GM18873 (cell line): ENCODE data around the gene MIS18A.

Source experiments
- ATAC-seq: cut with Tn5 transposase; IDR thresholded peaks from one replicate; pipeline ENCODE4 v1.9.1; 2021; ENCODE audit warnings: mild to moderate bottlenecking, moderate library complexity, moderate number of reproducible peaks; ENCODE audit not compliant: unreplicated experiment, low FRiP score

Gene MIS18A

DNA sequence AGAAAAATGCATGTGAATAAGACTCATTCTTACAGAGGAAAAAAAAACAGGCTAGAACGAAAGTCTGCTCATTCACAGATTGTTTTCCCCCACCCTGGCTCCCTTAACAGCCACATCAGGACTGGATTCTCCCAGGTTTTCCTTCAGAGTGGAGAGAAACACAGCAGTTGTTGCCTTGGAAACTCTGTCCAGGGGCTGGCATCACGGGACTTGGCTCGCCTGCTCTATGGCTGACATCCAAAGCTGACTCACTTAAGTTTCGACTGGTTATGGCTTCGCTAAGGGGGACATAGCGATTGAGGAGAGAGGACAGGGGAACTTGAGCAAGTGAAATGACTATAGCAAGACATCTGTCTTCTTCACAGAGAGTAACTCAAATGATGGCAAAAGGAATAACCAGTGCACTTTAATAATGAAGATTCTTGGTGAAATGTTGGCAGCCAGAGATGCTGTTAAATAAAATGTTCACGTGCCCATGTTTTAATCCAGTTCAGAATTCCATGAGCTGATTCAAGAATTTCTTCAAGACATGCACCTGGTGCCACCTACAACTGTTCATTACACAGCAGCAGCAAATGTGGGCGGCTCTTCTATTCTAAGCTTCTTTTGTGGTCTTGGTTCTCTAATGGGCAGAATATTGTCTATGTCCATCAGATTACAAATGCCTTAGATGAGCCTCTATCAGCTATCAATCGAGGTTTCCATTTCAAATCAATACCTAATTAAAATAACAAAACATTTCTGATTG, 21.8 kb downstream of the MIS18A start:
- ATAC-seq, result no peak

DNA sequence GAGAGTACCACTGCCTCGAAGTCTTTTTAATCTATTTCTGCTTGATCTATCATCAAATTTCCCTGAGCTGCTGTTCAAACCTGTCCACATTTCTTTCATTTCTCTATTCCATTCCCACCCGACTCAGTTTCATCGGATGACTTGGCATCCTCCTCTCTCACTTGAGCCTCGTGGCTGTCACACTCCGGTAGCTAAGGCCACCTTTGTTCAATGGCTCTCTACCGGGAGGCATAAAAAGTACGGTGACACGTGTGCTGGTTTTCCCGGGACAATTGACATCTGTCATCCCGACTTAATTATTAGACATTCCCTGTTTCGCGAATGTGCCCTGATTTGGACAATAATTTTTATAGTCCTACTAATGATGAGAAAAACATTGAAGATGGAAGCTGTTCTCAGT, 22.6 kb downstream of the MIS18A start:
- ATAC-seq, result no peak

DNA sequence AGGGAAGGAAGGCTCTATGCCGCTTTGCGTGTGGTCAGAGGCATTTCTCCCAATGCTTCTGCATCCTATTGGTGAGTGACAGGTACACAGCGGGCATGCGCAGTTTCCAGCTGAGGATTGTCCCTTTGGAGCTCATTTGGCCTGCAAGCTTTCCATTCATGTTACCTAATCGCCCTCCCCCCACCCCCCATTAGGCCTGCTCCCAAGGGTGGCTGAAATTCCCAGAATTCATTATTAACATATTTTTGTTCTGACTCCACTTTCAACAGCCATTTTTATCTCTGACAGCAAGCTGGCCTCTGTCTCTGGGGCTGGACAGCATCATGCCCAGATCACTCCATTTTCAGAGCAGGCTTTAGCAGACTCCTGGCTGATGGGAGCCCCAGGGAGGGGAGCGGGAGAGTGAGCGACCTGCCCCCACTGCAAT, 25.6 kb downstream of the MIS18A start:
- no peak for ATAC-seq

DNA sequence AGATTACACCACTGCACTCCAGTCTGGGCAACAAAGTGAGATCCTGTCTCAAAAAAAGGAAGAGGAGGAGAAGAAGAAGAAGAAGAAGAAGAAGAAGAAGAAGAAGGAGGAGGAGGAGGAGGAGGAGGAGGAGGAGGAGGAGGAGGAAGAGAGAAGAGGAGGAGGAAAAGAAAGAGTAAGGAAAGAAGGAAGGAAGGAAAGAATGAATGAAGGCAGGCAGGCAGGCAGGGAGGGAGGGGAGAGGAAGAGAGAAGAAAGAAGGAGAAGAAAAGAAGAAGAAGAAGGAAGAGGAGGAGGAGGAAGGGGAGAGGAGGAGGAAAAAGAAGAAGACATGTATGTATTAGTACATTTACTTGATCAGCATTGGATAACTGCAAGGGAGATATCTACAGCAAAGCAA, 26.7 kb downstream of the MIS18A start:
- no peak for ATAC-seq

DNA sequence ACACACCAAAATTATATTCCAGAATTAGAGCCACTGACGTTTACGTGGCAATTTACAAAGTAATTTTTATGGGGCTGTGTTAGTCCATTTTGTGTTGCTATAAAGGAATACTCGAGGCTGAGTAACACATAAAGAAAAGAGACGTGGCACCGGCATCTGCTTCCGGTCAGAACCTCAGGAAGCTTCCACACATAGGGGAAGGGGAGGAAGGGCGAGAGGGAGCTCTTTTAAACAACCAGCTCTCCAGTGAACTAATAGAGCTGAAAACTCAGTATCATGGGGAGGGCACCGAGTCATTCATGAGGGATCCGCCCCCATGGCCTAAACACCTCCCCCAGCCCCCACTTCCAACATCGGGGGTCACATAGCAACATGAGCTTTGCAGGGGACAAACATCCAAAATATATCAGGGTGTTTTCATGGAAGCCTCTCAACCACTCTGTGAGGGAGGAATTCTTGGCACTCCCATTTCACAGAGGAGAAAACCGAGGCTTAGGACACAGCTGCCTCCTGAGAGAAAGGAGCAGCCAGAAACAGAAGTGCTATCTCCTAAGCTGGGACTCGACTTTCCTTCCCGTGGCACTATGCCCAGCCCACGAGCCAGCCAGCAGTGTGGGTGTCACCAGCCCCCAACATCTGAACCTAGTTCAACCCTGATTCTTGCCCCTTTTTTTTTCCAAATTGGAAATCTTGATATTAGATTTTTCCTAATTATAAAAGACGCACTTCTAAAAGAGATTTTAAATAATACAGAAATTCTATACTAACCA, 29.2 kb downstream of the MIS18A start:
- ATAC-seq, result no peak

DNA sequence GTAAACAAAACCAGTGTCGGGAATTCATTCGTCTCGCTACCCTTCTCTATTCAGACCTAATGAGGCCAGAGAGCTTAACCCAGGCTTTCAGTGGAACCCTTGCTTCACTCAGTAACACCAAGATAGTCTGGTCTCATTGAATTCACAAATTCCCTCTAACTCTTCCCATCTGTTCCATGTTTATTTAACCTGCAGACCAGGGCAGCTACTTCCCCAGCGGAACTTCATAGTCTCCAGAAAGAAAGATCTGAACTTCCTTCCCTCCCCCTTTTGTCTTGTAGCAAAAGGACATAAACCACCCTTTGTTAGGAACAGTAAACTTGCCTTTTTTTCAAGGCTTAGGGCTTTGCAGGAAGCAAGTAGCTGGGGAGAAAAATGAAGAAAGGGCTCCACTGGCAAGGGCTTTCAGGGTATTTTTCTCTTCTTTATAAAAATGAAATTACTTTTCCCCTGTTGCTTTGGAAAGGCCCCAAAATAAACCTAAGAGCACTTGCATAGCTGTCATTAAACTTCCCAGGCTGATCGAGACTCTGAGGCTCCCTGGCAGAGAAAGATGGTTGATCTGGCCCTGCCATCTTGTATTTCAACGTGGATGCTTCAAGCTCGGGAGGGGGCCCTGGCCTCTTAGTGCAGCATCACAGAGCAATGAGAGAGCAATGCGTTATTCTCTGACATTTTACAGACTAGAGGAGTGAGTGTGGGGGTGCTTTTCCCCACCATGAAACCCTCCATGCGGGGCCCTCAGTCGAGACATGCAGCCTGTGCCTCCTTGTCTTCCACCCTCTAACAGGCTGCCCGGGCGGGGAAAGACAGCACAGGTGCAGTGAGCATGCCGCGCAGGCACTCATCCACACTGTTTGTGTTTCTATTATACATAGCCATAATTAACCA, 30.0 kb downstream of the MIS18A start:
- ATAC-seq, result no peak

DNA sequence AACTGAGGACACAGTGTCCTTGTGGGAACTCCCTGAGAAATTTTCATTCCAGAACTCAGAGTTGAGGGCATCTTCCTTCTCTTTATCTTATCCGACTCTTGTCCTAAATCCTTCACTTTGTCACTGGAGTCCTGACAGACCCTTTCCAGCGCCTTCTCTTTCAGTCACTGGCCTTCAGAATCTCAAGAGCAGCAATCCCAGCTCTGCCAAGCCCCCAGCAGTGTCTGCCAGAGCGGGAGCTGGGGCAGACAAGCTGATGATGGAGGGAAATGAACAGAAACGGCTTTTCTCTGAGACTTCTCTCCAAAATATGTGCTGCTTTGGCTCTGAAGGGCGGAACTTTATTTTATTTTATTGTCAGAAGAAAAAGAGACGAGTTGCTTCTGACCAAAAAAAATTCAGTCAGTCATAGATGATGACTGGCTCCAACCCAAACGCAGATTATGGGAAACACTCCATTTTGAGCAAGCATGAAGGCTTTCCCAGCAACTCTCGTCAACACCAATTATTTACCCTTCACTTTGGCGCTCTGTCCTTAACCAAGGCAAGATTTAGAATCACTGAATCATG, 32.2 kb downstream of the MIS18A start:
- no peak for ATAC-seq

DNA sequence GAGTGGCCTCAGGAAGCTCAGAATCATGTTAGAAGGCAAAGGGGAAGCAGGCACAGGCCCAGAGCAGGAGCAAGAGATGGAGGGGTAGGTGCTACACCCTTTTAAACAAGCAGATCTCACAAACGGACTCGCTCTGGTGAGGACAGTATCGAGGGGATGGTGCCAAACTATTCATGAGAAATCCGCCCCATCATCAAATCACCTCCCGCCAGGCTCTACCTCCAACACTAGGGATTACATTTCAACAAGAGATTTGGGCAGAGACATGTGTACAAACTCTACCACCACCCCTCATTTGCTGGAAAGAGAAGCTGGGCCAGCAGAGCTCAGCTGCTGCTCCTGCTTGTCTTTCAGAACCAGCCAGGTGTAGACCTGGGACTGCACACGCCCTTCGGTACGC, 32.9 kb downstream of the MIS18A start:
- ATAC-seq, result no peak

DNA sequence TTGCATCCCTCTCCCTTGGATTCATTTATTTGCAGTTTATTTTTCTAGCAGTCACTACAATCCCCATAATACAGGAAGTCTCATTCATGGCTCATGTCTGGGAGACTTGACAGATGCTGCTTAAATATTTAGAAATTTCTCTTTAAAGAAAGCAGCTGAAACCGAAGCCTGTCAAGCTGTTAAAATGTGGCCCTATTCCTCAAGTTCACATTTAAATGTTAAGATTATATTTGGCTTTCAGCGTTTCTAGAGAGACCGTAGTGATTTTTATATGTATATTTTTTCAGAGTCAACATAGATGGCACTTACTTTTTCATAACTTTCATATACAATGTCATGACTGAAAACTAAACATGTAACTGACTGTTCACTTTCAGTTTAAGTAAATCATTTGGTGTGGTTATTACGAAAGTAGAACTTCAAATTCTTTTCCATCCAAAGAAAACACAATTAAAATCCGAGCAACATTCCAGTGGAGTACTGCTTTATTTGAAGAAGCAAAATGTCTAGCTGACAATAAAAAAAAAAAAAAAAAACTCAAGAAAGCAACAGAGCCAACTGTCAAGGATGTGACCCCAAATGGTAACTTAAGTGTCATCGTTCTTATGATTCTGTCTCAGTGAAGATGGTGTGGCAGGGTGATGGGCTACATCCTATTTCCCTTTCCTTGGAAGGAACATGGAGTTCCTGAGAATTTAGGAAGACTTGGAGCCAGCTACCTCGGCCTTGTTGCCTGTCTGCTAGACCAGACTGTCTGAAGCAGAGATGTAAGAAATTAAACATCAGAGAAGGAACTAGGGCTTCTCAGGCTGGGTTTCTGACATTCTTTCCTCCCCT, 37.8 kb downstream of the MIS18A start:
- ATAC-seq, result no peak

DNA sequence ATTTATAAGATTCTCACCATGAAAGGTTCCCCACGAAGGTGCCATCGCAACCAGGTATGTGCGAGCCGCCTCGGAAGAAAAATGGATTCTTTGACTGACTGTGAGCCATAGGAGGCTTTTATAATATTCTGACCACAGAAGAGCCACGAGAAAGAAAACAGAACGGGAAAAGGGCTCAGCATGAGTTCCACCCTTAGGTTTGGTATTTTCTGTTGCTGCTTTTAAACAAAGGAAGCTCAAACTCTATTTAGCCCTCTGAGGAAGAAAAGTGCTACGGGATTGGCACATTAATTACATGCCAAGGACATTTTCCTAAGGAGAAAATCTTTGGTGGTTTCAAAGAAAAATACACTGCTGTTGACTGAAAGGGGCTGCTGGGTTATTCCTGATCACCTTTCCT, 39.3 kb downstream of the MIS18A start:
- ATAC-seq, result no peak

DNA sequence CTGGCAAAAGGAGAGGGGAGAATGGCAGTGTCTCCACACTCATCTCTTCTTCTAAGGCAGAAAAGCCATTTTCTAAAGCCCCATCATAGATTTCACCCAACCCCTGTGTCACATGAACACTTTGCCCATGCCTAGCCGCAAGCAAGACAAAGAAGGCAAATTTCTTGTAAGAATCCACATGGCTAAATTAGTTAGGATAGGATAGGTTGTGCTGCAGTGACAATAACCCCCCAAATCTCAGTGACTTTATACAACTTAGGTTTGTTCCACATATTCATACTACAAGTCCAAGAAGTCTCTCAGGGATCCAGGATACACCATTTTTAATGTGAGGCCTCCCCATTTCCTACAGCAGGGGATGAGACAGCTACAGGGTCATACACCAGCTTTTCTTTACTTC, 40.8 kb downstream of the MIS18A start:
- ATAC-seq, result no peak

DNA sequence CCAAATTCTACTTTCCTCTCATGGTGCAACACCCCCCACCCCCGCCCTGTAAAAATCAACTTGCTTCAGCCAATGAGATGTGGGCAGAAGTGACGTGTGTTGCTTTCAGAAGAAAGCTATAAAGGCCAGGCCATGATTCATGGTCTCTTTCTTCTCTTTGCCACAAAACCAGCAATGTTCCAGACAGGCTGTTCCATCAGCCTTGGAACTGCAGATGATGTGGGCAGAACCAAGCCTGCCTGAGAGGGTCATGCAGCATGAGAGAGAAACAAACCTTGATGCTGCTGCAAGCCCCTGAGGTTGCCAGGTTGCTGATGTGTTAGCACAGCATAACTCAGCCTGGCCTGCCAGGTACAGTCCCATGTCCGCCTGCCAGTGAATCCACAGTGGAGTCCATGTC, 41.8 kb downstream of the MIS18A start:
- ATAC-seq, result no peak

DNA sequence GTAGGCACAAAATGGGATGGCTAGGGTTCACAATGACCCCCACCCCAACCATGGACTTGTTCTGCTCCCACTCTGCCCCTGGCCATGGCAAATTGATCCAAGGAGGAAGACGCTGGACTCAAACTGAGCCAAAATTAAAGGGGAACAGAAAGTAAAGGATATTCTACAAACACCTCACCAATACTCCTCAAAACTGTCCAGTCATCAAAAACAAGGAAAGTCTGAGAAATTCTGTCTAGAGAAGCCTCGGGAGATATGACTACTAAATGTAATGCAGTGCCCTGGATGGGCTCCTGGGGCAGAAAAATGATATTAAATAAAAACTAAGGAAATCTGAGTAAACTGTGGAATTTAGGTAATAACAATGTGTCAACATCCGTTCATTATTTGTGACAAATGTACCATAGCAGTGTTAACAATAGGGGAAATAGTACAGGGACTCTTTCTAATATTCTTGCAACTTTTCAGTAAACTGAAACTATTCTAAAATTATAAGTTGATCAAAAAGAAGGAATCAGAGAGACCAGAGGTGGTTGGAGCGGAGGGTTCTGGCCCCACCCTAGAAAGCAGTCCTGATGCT, 45.0 kb downstream of the MIS18A start:
- no peak for ATAC-seq

DNA sequence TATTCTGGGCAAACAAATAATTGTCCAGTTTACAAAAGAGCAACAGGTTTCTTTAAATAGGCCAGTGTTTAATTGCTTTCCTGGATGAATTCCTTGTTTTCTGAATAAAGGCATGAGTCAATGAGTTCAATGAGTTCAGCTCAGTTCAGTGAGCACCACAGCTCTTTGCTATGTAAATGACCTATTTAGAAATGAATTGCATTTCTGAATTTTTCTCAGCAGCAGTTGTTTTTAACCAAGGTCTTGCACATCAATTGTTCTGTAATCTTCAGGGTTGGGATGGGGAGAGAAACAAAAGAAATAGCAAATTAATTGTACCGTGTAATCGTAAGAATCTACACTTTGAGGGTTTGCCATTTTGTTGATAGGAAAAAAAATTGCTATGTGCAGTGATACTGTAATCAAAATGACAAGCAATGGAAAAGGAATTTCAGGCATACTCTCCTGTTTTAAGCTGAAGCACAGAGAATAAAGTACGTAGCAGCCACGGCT, 45.7 kb downstream of the MIS18A start:
- no peak for ATAC-seq

DNA sequence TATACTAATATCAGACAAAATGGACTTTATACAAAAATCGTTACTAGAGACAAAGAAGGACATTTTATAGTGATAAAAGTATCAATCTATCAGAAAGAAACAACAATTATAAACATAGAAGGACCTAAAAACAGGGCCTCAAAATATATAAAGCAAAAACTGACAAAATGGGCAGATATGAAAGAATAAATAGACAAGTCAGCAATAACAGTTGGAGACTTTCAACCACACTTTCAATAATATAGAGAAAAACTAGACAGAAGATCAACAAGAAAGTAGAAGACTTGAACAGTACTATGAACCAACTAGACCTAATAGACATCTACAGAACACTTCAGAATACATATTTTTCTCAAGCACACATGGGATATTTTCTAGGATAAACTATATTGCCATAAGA, 52.4 kb downstream of the MIS18A start:
- no peak for ATAC-seq
